HG03521 (cell line): ENCODE results near the gene MSH2.

ENCODE experiments used
- ATAC-seq: cut with Tn5 transposase; IDR thresholded peaks from one replicate; pipeline ENCODE4 v1.9.1; 2021; ENCODE audit warnings: mild to moderate bottlenecking, moderate library complexity; ENCODE audit not compliant: unreplicated experiment

The MSH2 gene

GRCh38 chr2:47530105-47530760, 127.3 kb downstream of the MSH2 start:
- no peak for ATAC-seq

- ATAC-seq, result no peak
These were observed 128.6 kb downstream of the MSH2 start for GRCh38 chr2:47531378-47532042.
